ENCODE data around the gene FFAR2. TPM values are rescaled to one million over a fixed set of nuclear protein-coding genes. Genes with fewer than 3 reads are reported as not detected.

Gene FFAR2
- total and polyA plus RNA-seq, 2 donors (not counting 1 experiment from before 2014, with no cell fraction given): not detected

DNA sequence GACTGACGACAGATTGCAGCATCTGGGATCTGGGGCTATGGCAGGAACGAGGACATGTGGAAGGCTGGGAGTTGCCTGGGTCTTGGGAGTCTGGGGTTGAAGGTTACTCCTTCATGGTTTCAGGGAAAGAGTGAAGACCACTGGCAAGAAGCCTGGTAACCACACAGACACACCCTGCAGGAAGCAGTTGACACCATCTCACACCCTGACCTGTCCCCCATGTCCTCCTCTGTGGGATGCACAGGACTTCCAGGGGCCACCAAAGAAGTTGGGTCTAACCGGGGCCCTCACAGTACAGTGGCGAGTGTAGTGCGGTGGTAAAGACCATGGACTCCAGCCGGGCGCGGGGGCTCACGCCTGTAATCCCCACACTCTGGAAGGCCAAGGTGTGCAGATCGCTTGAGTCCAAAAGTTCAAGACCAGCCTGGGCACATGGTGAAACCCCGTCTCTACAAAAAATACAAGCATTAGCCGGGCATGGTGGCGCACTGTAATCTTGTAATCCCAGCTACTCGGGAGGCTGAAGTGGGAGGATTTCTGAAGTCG lies 10.6 kb upstream of the FFAR2 start:
- Histone ChIP-seq H2AFZ (ENCODE audit: low read length) (no peak overlapping the region), H4K20me1 (ENCODE audit: control insufficient read depth, extremely low read depth, insufficient read depth, low read length) (no peaks in the 10 kb centered on the region), H3K4me2 (ENCODE audit: extremely low read depth, insufficient read depth, low read length) (no peak overlapping the region), H3K27ac (ENCODE audit: insufficient read depth, low read length) (no peak overlapping the region), H3K36me3 (ENCODE audit: control insufficient read depth, insufficient read depth, low read length) (no peaks in the 10 kb centered on the region), H3K27me3 (ENCODE audit: control insufficient read depth, insufficient read depth, low read length) (peaks cover 7% of the 10 kb centered on the region), H3K79me2 (ENCODE audit: control insufficient read depth, insufficient read depth, low read length) (no peaks in the 10 kb centered on the region), H3K4me1 (ENCODE audit: control insufficient read depth, extremely low read depth, insufficient read depth, low read length) (no peaks in the 10 kb centered on the region), H3K4me3 (replicated peaks in 1 of 4; ENCODE audit: control extremely low read depth in 1 of 4, insufficient read depth in 1 of 4, low read depth in 3 of 4, low read length in 4 of 4) (no peak overlapping the region), H3K9me3 (ENCODE audit: control insufficient read depth, insufficient read depth, low read depth, low read length) (no peaks in the 10 kb centered on the region), H3K9ac (ENCODE audit: insufficient read depth, low read length) (no peak overlapping the region)
- no peak for TF ChIP-seq EZH2 (IDR thresholded peaks at IDR 0.05; ENCODE audit: low read length, missing control alignments)
- TF ChIP-seq CTCF (conservative IDR thresholded peaks at IDR 0.05 in 1 of 2, IDR thresholded peaks at IDR 0.05 in 1 of 2; ENCODE audit: low read depth in 1 of 2, low read length in 2 of 2): no peak
- DNase-seq (ENCODE audit: low read depth in 2 of 2): no peak

DNA sequence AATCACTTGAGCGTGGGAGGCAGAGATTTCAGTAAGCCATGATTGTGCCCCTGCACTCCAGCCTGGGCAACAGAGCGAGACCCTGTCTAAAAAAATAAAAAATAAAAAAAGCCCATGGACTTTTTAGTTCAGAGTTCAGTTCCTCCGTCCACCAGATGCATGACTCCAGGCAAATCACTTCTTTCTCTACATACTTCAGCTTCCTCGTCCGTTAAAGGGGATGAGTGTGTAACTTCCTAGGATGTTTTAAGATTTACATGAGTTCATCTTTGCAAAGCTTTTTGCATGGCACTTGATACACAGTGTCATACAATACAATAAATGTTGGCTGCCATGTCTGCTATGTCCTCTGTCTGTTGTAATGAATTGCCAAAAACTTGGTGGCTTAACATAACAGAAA lies 10.0 kb upstream of the FFAR2 start:
- H3K9ac ChIP-seq (ENCODE audit: insufficient read depth, low read length): no peak overlapping the region
- no peak overlapping the region for H3K27ac ChIP-seq (ENCODE audit: insufficient read depth, low read length)
- DNase-seq (ENCODE audit: low read depth in 2 of 2): no peak
- no peak overlapping the region for H3K4me2 ChIP-seq (ENCODE audit: extremely low read depth, insufficient read depth, low read length)
- no peak overlapping the region for H2AFZ ChIP-seq (ENCODE audit: low read length)
- TF ChIP-seq CTCF (conservative IDR thresholded peaks at IDR 0.05 in 1 of 2, IDR thresholded peaks at IDR 0.05 in 1 of 2; ENCODE audit: low read depth in 1 of 2, low read length in 2 of 2): no peak
- TF ChIP-seq EZH2 (IDR thresholded peaks at IDR 0.05; ENCODE audit: low read length, missing control alignments): no peak
- H4K20me1 ChIP-seq (ENCODE audit: control insufficient read depth, extremely low read depth, insufficient read depth, low read length): no peaks in the 10 kb centered on the region
- H3K36me3 ChIP-seq (ENCODE audit: control insufficient read depth, insufficient read depth, low read length): no peaks in the 10 kb centered on the region
- peaks cover 7% of the 10 kb centered on the region for H3K27me3 ChIP-seq (ENCODE audit: control insufficient read depth, insufficient read depth, low read length)
- H3K4me1 ChIP-seq (ENCODE audit: control insufficient read depth, extremely low read depth, insufficient read depth, low read length): no peaks in the 10 kb centered on the region
- H3K79me2 ChIP-seq (ENCODE audit: control insufficient read depth, insufficient read depth, low read length): no peaks in the 10 kb centered on the region
- H3K4me3 ChIP-seq (replicated peaks in 1 of 4; ENCODE audit: control extremely low read depth in 1 of 4, insufficient read depth in 1 of 4, low read depth in 3 of 4, low read length in 4 of 4): no peak overlapping the region
- no peaks in the 10 kb centered on the region for H3K9me3 ChIP-seq (ENCODE audit: control insufficient read depth, insufficient read depth, low read depth, low read length)

DNA sequence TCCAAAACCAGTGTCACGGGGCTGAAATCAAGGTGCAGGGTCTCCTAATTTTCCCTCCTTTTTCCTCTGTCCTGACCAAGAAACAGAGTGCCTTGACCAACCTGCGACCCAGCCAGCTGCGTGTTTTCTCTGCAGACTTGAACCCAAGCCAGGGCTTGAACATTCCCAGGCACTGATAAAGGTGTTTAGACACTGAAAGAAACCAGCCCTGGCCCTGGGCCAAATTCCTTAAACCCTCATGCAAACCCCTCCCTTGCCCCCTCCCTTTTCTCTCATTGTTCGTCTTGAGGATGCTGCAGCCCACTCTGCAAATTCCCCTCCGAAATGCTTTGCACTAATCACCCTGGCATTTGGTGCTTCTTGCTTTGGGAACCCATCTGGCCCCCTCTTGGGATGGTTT lies 9.5 kb upstream of the FFAR2 start:
- Histone ChIP-seq H3K27ac (ENCODE audit: insufficient read depth, low read length) (no peak overlapping the region), H2AFZ (ENCODE audit: low read length) (no peak overlapping the region), H4K20me1 (ENCODE audit: control insufficient read depth, extremely low read depth, insufficient read depth, low read length) (no peaks in the 10 kb centered on the region), H3K9ac (ENCODE audit: insufficient read depth, low read length) (no peak overlapping the region), H3K27me3 (ENCODE audit: control insufficient read depth, insufficient read depth, low read length) (peaks cover 7% of the 10 kb centered on the region), H3K4me3 (replicated peaks in 1 of 4; ENCODE audit: control extremely low read depth in 1 of 4, insufficient read depth in 1 of 4, low read depth in 3 of 4, low read length in 4 of 4) (no peak overlapping the region), H3K9me3 (ENCODE audit: control insufficient read depth, insufficient read depth, low read depth, low read length) (no peaks in the 10 kb centered on the region), H3K4me2 (ENCODE audit: extremely low read depth, insufficient read depth, low read length) (no peak overlapping the region), H3K36me3 (ENCODE audit: control insufficient read depth, insufficient read depth, low read length) (no peaks in the 10 kb centered on the region), H3K4me1 (ENCODE audit: control insufficient read depth, extremely low read depth, insufficient read depth, low read length) (no peaks in the 10 kb centered on the region), H3K79me2 (ENCODE audit: control insufficient read depth, insufficient read depth, low read length) (no peaks in the 10 kb centered on the region)
- TF ChIP-seq EZH2 (IDR thresholded peaks at IDR 0.05; ENCODE audit: low read length, missing control alignments): no peak
- no peak for TF ChIP-seq CTCF (conservative IDR thresholded peaks at IDR 0.05 in 1 of 2, IDR thresholded peaks at IDR 0.05 in 1 of 2; ENCODE audit: low read depth in 1 of 2, low read length in 2 of 2)
- no peak for DNase-seq (ENCODE audit: low read depth in 2 of 2)
